ENCODE measurements around the gene SARNP. TPM values are rescaled to one million over a fixed set of nuclear protein-coding genes. Genes with fewer than 3 reads are reported as not detected.
A peak's percentile ranks its signal among the peaks of the same experiment; 100 is the strongest.
"Not testable (repeated sequence)": the region's sequence is repeated elsewhere in the genome, so short reads cannot be mapped to it uniquely, and the experiment has no call there.

Gene SARNP
- 110 and 137 TPM in 2 replicates for total RNA-seq (2014; rRNA removed; shearing (Covaris generic))

DNA sequence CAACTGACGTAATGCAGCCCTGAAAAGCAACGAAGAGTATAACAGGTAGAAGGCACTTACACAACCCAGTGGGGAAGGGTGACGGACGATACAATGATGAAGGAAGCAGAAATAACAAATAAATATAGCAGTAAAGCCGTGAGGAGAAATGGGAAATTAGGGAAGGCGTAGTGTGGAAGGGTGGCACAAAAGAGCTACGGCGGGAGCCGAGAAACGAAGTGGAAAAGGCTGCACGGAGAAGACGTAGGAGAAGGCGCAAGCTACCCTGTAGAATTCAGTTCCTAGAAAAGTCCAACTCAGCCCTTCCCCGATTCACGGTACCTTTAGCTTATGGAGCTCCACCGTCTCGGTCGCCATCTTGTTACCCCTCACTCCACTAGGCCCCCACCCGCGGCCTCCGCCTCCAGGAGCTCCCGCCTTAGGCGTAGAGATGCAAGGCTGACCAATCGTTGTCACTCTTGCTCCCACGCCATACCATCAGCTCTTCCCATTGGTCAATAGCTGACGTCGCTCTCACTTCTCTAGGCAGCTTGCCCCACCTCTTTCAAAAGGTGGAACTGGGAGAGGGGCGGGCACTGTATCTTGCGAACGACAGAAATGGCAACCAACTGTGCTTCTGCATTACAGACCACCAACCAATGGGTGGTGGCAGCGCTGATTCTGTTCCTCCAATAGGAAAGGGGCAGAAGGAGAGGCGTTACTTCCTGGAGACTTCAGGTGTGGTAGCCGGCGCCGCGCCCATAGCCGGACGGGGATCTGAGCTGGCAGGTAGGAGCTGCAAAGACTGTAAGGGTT lies at the start of gene SARNP, which contains the start of gene ORMDL2:
SARNP (minus strand) TSS at position 380 of the 795 bp plus-strand sequence; CDS start at position 357, 23 bp downstream.
ORMDL2 (plus strand) TSS at position 697 of the 795 bp plus-strand sequence. CDS start 959 bp downstream, outside the sequence.
- DNase-seq (ENCODE audit: low read depth) = peak; percentile 99

GRCh38 chr12:55866454-55867004 lies 49.0 kb upstream of the SARNP start:
- not testable (repeated sequence) for DNase-seq (ENCODE audit: low read depth)

- no peak for DNase-seq (ENCODE audit: low read depth)
Measured at GRCh38 chr12:55865327-55865726, 47.8 kb upstream of the SARNP start.

DNA sequence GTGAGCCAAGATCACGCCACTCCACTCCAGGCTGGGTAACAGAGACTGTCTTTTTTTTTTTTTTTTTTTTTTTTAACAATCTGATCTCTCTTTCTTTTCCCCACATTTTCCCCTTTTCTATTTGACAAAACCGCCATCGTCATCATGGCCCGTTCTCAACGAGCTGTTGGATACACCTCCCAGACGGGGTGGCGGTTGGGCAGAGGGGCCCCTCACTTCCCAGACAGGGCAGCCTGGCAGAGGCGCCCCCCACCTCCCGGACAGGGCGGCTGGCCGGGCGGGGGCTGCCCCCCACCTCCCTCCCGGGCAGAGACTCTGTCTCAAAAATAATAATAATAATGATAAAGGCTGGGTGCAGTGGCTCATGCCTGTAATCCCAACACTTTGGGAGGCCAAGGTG lies 45.4 kb upstream of the SARNP start:
- not testable (repeated sequence) for DNase-seq (ENCODE audit: low read depth)

GRCh38 chr12:55862286-55862685 lies 44.8 kb upstream of the SARNP start:
- DNase-seq (ENCODE audit: low read depth) = no peak

GRCh38 chr12:55861871-55862270 lies 44.3 kb upstream of the SARNP start:
- no peak for DNase-seq (ENCODE audit: low read depth)

GRCh38 chr12:55861396-55861795 lies 43.9 kb upstream of the SARNP start:
- DNase-seq (ENCODE audit: low read depth) = no peak

DNA sequence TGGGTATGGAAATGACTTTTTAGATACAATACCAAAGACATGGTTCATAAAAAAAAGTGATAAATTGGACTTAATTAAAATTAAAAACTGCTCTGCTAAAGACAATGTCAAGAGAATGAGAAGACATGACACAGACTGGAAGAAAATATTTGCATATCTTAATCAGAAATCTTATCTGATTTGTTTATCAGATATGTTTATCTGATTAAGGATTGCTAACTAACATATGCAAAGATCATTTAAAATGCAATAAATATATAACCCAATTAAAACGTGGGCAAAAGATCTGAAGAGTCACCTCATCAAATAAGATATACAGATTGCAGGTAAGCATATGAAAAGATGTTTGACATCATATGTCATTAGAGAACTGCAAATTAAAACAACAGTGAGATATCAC lies 35.2 kb upstream of the SARNP start:
- no peak for DNase-seq (ENCODE audit: low read depth)

GRCh38 chr12:55850893-55851292 lies 33.4 kb upstream of the SARNP start:
- no peak for DNase-seq (ENCODE audit: low read depth)

DNA sequence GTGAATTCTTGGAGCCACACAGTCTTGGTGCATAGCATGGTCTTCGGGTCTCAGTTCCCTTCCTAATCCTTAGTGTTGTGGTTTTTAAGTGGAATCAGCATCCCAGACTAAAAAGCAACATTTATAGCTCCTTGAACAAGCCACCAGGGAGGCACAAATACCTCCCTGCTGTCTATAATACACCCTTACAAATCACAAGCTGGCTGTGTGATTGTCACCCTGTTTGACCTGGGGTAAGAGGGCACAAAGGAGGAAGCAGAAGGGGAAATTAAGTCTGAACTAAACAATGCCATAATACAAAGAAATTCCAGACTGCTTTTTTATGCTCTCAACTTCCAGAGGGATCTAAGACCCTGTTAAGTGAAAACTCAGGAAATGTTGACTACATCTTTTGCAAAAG lies 32.9 kb upstream of the SARNP start:
- DNase-seq (ENCODE audit: low read depth) = no peak

DNA sequence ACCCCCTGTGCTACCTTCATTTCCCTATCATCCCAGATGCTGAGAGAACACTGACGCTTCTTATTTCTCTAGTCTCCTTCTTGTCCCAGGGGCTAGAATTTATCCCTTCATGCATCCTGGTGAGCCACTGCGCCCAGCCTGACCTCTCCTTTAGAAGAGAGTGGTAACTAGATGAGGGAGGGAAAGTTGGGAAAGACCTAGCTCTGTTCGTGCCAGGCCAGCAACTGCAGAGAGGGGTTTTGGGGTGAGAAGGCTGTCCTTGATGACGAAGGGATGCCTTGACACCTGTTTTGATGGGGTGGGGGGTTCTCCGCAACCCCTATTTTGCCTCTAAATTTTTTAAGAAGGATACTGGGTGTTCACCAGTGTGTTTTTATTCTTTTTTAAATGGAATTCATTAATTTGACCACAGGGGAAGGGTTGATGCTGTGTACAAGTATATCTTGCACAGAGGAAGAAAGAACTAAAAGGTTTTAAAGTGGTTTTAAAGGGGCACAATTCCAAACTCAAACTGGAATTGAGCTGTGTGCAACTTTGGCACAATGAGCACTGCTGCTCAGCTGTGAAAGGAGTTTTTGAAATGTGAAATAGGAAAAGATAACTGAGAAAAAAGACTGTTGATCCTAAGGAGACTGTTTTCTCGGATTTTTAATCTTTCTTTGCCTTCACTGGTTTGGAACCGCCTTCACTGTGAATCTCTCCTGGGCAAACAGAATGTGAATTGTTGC lies 32.3 kb upstream of the SARNP start:
- no peak for DNase-seq (ENCODE audit: low read depth)

- peak; percentile 98 for DNase-seq (ENCODE audit: low read depth)
Measured at GRCh38 chr12:55847603-55848291, 30.2 kb upstream of the SARNP start.

- DNase-seq (ENCODE audit: low read depth) = peak; percentile 80
Measured at GRCh38 chr12:55847033-55847432, 29.5 kb upstream of the SARNP start.

DNA sequence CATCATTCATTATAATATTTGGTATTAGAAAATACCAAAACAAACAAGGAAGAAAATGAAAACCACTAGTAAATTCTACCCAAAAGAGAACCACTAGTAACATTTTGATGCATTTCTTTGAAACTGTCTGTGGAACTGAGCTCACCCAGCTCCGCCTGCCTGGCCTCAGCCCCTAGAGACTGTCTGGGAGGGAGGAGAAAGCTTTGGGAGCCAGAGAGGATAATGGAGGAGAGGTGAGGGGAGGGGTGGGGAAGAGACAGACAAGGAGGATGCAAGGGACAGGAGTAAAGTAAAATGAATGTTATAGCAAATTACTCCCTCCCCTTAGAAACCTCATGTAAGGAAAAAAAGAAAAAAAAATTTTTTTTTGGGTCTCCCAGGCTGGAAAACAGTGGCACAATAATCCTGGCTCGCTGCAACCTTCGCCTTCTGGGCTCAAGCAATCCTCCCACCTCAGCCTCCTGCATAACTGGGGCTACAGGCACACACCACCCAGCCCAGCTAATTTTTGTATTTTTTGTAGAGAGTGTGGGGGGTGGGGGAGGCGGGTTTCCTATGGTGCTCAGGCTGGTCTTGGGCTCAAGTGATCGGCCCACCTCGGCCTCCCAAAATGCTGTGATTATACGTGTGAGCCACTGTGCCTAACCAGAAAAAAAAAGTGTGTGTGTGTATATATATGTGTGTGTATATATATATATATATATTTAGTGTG lies 28.4 kb upstream of the SARNP start:
- DNase-seq (ENCODE audit: low read depth) = no peak

DNA sequence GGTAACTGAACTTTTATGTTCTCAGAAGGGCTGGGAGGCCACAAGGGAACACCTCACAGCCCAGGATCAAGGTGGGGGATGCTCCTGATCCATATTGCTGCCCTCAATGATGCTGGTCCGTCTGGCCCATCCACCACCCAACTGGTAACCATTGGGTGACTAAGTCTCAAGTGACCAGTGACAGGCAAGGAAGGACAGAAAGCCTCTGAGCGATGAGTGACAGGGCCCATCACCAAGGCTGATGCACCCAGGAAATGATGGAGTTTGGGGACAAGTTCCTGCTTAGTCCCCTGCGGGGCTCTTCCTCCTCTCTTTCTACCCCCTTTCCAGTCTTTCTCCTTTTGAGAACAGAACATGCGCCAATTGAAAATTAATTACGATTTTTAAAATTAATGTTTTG lies 27.8 kb upstream of the SARNP start:
- DNase-seq (ENCODE audit: low read depth) = no peak

DNA sequence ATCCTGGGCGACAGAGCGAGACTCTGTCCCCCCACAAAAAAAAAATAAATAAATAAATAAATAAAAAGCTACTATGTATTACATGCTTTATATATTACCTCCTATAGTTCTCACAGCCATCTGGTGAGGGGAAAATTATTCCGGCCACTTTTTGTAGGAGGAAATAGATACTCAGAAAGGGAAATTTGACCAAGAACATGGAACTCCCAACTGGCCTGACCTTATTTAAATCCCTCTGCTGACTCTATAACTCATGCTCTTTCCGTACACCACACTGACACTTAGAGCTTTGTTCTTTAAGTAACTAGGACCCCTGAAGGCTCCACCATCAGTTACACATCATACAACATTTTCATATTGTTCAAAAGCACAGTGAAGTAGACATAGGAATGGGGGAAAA lies 27.4 kb upstream of the SARNP start:
- DNase-seq (ENCODE audit: low read depth) = no peak

DNA sequence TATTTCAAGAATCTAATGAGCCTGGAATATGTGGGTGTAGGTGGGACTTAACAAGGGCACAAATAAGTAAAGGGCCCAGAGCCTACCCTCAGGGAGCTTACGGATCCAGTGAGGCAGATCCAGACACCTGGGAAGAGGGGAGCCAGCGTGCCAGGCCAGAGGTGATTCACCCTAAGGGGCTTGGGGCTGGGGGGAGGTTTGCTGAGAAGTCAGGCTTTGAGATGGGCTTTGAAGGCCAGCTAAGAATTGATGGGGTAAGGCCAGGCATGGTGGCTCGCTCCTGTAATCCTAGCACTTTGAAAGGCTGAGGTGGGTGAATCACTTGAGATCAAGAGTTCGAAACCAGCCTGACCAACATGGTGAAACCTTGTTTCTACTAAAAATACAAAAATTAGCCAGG lies 25.9 kb upstream of the SARNP start:
- no peak for DNase-seq (ENCODE audit: low read depth)

DNA sequence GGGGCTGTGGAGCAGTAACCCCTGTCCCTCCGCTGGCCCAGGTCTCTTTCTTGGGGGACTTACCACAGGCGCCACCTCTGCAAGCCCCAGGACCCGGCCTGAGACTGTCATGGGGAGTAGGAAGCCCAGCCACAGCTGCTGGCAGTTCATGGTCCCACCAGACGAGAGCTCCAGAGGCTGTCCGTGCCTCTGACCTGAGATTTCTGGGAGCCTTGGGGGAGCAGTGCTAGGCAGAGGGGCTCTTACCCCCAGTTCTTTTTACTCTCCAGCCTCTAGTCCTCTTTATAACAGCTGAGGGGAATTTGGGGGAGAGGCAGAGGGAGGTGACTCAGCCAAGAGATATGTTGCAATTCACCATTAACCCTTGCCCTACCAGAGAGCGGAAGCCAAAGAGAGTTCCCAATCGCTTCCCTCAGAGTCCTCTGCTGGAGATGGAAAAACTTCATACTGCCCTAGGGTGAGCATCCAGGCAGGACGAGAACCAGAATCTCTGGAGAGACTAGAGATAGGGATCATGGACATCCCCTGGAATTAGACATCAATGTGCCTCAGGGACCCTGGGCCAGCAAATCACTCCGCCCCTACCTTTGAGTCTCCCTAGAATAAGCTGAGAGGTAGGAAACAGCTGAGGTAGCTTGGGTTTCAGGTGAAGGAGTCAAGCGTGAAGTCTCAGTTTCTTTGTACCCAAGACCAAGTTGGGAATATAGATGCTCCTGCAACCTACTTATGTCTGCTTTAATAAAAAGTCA lies 25.3 kb upstream of the SARNP start, which contains the start of gene MMP19:
MMP19 (minus strand) TSS at position 256 of the 749 bp plus-strand sequence; CDS start at position 150, 106 bp downstream.
- DNase-seq (ENCODE audit: low read depth) = peak; percentile 71

DNA sequence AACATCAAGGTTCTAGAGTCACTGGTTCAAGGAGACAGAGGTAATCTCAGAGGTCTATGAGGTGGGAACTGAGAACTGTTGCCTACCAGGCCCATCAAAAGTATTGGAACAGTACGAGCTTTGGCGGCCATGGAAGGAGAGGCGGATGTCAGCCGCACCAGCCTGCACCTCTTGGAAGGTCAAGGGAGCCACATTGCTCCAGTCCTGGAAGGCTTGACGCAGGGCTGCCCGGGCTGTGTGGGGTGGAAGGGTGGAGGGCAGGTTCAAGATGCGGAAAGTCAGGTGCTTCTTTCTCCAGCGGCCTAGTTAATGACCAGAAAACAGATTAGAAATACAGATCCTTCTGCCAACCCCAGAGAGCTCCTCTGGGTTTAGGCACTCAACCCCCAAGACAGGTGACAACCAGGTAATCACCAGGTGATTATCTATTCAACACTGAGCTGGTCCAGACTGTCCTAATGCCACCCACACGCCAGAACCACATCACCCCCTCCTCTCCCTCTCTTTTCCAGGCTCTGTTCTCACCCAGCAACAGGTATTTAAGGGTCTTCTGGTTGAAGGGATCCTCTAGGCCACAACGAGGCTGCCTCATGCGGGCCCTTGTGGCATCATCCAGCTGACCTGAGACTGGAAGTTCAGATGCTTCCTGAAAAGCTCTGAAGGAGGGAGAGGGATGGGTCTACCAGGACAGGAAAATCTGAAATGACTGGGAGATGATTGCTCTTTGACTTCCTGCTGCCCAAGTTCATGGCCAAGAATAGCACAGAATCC lies 23.2 kb upstream of the SARNP start:
- no peak for DNase-seq (ENCODE audit: low read depth)
